Left cardiac atrium (tissue), 4 donors: ENCODE data around the gene DGKZ. TPM values are rescaled to one million over a fixed set of nuclear protein-coding genes. Genes with fewer than 3 reads are reported as not detected.
A peak's percentile ranks its signal among the peaks of the same experiment; 100 is the strongest.
"Not testable (repeated sequence)": the region's sequence is repeated elsewhere in the genome, so short reads cannot be mapped to it uniquely, and the experiment has no call there.

Experiments
- ATAC-seq, 2 donors: fragments of 200-7000 bp; cut with Tn5 transposase; one replicate each; pipeline ENCODE4 v1.9.1; 2020; ENCODE audit warnings: mild to moderate bottlenecking in 2 of 2, moderate library complexity in 2 of 2
- DNase-seq: peaks from one replicate; pipeline ENCODE4 v3.0.0-alpha.2; 2020
- intact Hi-C, 2 donors: fragments of 100-400 bp; cut with DNase I; formaldehyde crosslinking; loops; one replicate each; pipeline versions ENCODE4 v1.14.1 to v1.15.1; 2022 to 2023
- long read RNA-seq: library from polyadenylated mRNA; unstranded; transcript quantifications from one replicate; pipeline ENCODE4 v2.0.0, GENCODE V29; 2021
- total RNA-seq, 2 donors: library from RNA; stranded (reverse); fragmentation: NEBNext Ultra II Directional; extraction: Animal tissue kit (Norgen Biotek cat#: 25700); gene quantifications; one replicate each; pipeline ENCODE4 v1.2.1, GENCODE V29; 2021
- donor health status: DM: no; HTN: yes; CAD: no.
- donor health status: DM: no; HTN: yes; CAD: no; lungs with severe emphysema.
- donor health status: DM: yes; HTN: yes; CAD: no.
- donor health status: Dilated cardiomyopathy.

The DGKZ gene
- 10 to 100 TPM; 80.2 to 91.8 TPM for total RNA-seq
- long read RNA-seq, partial matches to known transcripts = 20 of 30 reads
- long read RNA-seq, other reads (novel, unspliced or antisense) = 6 of 30 reads

GRCh38 chr11:46346886-46347636 is at the start of gene DGKZ:
Gene DGKZ, plus strand, starts transcription at chr11:46347463. Its CDS starts 197 bp downstream, at chr11:46347660.
- DNase-seq (peak; percentile 87), ATAC-seq (peak; percentile 82 to 86)
- intact Hi-C loops = no loop called here

DNA sequence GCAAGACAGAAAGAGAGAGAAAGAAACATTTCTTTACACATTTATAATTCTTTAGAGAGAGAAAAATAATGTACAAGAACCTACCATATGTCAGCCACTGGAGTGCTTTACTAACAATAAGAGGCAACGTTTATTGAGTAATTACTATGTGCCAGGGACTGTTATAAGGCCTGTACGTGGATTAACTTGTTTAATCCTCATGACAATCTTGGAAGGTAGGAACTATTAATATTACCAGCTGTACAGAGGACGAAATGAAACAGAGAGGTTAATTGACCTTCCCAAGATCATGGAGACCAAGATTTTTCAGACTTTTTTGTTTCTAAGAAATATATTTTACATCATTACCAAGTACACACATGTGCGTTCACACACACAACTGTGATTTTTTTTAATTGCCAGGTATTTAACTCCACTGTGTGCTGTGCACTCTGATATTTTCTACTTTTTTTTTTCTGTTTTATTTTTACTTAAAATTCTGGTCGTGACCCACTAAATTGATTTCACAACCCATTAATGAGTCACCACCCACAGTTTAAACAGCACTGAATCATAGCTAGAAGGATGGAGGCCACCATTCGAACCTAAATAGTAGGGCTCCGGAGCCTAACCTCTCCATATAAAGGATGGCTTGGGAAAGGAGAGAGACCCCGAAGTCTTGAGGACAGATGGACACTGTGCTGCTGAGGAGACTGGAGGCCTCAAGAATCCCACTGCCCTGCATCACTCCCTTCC is 48.4 kb upstream of the DGKZ start:
- intact Hi-C loops = loop anchor here in 1 of 2 donors (5.0 kb wide), 1 partner anchor 52 kb away; no protein-coding TSS in a partner anchor
- no peak for ATAC-seq
- no peak for DNase-seq

- DNase-seq = no peak
These were observed 47.8 kb upstream of the DGKZ start for GRCh38 chr11:46299451-46299961.

GRCh38 chr11:46300270-46300669 is 47.0 kb upstream of the DGKZ start:
- DNase-seq = no peak
- intact Hi-C loops = no loop called here
- no peak for ATAC-seq

More at GRCh38 chr11:46299451-46299961, 47.8 kb upstream of the DGKZ start:
- ATAC-seq = no peak
- intact Hi-C loops = loop anchor here in 1 of 2 donors (5.0 kb wide), 1 partner anchor 52 kb away; no protein-coding TSS in a partner anchor

DNA sequence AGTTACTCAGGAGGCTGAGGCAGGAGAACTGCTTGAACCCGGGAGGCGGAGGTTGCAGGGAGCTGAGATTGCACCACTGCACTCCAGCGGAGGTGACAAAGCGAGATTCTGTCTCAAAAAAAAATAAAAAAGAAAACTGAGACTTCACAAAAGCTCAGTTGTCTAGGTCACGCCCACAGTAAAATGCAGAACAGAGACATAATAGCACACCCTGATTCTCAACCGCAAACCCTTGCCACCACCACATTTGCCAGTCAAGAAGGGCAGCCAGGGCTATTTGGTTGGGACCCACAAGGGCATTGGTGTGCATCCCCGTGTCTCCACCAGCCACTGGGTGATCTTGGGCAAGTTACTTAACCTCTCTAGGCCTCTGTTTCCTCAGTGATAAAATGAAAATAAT is 44.4 kb upstream of the DGKZ start:
- DNase-seq = no peak
- intact Hi-C loops = no loop called here
- ATAC-seq = no peak

- DNase-seq, intact Hi-C loops, ATAC-seq: not testable (repeated sequence)
These were observed 43.2 kb upstream of the DGKZ start for GRCh38 chr11:46304036-46304435.

GRCh38 chr11:46304605-46305179 is 42.6 kb upstream of the DGKZ start:
- intact Hi-C loops = no loop called here
- no peak for ATAC-seq
- no peak for DNase-seq

DNA sequence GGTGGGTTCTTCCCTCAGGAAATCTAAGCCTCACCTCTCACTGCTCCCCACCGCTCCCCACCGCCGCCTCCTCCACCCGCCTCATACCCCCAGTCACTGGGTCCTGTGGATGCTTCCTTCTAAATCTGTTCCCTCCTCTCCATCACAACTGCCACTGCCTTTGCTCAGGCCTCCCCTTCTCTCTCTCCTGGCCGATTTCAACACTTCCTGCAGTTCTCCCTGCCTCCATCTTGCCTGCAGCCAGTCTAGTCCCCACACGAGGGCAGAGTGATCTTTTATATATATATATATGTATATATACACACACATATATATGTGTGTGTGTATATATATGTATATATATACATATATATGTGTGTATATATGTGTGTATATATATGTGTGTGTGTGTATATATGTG is 42.0 kb upstream of the DGKZ start:
- ATAC-seq (no peak), DNase-seq (no peak)
- intact Hi-C loops = no loop called here

- intact Hi-C loops = no loop called here
- DNase-seq (no peak), ATAC-seq (no peak)
These were observed 40.9 kb upstream of the DGKZ start for GRCh38 chr11:46306296-46306853.

GRCh38 chr11:46307369-46307768 is 39.9 kb upstream of the DGKZ start:
- DNase-seq = no peak
- ATAC-seq = no peak
- intact Hi-C loops = no loop called here

- intact Hi-C loops = loop anchor here in 1 of 2 donors (1.0 kb wide), 1 partner anchor 69 kb away; no protein-coding TSS in a partner anchor
- ATAC-seq (no peak), DNase-seq (no peak)
These were observed 39.4 kb upstream of the DGKZ start for GRCh38 chr11:46307785-46308341.

DNA sequence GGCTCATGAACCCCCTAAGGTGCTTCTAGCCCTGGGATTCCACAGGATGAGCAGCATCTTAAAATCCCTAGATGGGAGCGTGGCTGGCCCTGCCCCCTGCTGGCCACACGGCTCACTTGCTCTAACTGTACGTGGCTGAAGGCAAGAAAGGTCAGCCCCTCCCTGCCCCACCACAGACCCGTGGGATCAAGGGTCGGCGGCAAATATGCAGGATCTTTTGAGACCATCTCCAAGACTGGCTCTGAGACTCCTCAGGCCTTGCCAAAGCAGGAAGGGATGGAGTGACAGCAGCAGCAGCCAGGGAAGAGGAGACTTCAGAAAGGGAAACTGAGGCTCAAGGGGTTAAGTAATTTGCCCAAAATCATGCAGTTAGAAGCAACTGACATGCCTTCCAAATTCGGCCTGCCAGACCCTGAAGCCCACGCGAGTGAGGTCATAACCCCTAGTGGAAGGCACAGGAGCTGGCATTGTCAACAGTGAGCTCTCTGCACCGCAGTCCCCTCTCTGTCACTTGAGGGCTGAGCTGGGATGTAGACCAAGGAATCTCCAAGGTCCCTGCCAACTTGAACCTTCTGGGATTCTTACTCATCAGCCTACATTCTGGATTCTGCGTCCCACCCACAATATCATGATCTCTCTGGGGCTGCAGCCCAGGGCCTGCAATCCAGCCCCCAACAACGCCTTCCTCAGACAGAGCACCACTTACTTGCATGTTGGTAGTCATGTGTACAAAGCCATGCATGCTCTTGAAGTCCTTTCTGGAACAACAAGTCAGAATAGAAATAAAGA is 38.4 kb upstream of the DGKZ start:
- intact Hi-C loops = loop anchor here in 1 of 2 donors (1.0 kb wide), 1 partner anchor 70 kb away; no protein-coding TSS in a partner anchor
- peak; percentile 90 to 91 for ATAC-seq
- peak; percentile 84 for DNase-seq

GRCh38 chr11:46309814-46310259 is 37.4 kb upstream of the DGKZ start:
- intact Hi-C loops = loop anchor here (5.0 to 10.0 kb wide), 2 partner anchors 68 to 345 kb away; no protein-coding TSS in a partner anchor
- peak in 1 of 2 donors; percentile 11 for ATAC-seq
- DNase-seq = no peak

GRCh38 chr11:46315033-46315738 is 32.1 kb upstream of the DGKZ start:
- ATAC-seq (peak; percentile 55 to 69), DNase-seq (peak; percentile 77)
- intact Hi-C loops = loop anchor here in 1 of 2 donors (10.0 kb wide), 1 partner anchor 350 kb away; no protein-coding TSS in a partner anchor

DNA sequence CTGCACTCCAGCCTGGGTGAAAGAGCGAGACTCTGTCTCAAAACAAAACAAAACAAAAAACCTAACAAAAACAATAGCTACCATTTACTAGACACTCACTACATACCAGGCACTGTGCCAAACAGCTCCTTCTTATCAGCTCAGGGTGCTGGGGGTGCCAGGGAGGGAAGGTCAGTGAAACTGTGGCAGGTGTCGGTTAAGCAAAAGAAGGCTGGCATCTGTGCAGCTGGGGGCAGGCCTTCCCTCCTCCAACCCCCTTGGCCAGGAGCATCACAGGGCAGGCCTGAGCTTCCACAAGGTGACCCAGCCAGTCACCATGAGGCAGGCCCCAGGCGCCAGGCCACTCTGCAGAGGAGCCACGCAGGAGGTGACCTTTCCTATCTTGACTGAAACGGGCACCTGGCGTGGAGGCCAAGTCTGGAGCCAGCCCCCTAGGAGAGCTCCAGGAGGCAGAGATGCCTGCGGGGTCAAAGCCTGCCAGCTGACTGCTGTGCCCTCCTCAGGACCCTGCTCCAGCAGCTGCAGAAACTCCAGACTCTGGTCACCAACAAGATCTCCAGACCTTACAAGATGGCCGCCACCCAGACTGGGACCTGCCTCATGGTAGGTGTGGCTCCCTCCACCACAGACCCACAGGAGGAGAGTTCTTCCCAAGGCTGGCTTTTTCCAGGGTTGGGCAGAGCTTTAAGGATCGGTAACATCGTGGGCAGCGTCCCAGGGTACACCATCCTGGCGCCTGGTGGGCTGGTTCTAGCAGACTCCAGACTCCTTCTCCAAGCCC is 31.3 kb upstream of the DGKZ start:
- DNase-seq (peak; percentile 49), ATAC-seq (peak; percentile 71 to 80)
- intact Hi-C loops = loop anchor here in 1 of 2 donors (10.0 kb wide), 1 partner anchor 351 kb away; no protein-coding TSS in a partner anchor

DNA sequence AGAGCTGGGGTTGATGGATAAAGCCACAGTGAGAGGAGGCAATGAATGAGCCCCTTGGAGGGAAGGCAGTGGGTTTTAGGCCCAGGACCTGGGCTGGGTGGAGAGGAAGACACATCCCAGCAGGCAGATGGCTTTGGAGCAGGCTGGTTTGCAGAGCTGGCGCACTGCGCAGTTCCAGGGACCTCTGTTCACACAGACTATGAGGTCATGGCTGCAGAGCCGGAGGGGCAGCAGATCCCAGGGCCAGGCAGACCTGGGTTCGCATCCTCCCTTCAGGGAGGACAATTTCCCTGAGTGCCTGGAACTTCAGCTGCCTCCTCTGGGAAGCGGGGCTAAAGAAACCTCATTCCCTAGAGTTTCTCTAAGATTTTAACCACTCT is 28.2 kb upstream of the DGKZ start:
- no peak for DNase-seq
- ATAC-seq = no peak
- intact Hi-C loops = loop anchor here in 1 of 2 donors (10.0 kb wide), 1 partner anchor 354 kb away; no protein-coding TSS in a partner anchor
